NCI-H146 treated with DMSO at 0.1 percent for 48 hours (cell line): ENCODE data around the gene YWHAB.

Experiments used
- DNase-seq: peaks from one replicate; lab custom pipeline; 2025; ENCODE audit not compliant: unreplicated experiment; lab: John Stamatoyannopoulos, UW

The YWHAB gene

GRCh38 chr20:44911264-44911921 lies 25.9 kb downstream of the YWHAB start:
- peak; percentile 27 for DNase-seq

- DNase-seq: no peak
Measured at GRCh38 chr20:44912189-44912588, 26.7 kb downstream of the YWHAB start.

DNA sequence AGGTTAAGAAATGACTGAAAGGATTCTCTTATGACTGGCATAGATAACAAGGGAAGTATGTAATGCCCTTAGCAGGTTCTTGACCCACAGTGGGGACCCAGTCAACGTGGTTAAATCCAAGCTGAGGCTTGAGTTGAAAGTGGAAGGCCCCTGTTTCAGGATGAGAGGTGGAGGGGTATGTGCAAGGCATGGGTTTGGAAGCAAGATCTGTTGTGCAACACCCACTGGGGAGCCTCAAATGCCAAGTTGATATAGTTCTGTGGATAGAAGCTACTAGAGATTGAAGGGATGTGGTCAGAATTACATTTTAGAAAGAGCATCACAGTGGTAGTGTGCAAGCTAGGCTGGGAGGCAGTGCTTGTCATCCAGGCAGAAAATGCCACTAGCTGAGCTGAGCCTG lies 29.4 kb downstream of the YWHAB start:
- DNase-seq: no peak

- DNase-seq: peak; percentile 36
Measured at GRCh38 chr20:44916586-44916985, 31.1 kb downstream of the YWHAB start.

DNA sequence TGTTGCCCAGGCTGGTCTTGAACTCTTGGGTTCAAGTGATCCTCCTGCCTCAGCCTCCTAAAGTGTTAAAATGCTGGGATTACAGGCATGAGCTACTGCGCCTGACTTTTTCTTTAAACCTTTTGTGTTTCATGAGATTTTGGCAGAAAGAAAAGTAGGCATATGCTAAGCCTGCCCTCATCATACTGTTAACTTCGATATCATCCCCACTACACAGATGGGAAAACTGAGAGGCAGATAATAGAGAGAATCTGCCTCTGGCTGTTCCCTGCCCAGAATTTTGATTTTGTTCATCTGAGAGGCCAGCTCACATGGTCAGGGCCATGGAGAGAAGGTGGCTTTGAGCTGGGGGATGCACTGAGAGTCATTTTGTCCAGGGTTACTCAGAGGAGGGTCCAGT lies 31.9 kb downstream of the YWHAB start:
- DNase-seq: no peak

DNA sequence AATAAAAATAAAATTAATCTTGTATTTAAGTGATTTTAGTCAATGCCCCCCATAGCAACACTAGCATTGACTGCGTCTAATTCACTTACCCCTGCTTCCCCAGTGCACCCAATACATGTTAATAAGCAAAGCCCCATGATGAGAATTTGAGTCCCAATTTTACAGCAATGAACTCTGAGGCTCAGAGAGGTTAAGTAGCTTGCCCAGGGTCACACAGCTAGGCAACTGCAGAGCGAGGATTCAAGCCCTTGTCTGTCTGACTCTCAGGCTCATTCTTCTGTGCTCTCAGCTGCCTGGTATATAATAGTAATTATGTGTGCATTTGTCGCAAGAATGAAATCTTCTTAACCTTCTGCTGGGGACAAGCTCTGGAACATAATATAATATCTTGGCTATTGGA lies 32.8 kb downstream of the YWHAB start:
- DNase-seq: no peak

GRCh38 chr20:44918761-44919160 lies 33.3 kb downstream of the YWHAB start:
- DNase-seq: no peak

DNA sequence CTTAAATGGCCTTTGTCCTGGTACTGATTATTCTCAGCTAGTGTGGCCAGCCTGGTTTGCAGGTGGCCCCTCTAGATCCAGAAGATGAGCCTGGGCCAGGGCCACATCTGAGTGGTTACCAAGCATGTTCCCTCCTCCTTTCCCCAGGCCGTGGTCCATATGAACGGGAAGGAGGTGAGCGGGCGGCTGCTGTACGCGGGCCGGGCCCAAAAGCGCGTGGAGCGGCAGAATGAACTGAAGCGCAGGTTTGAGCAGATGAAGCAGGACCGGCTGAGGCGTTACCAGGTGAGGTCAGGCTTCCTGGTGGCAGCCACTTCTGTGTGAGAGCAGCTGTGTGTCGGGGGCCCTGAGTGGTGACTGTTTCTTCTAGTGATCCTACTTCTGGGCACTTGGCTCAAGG lies 35.9 kb downstream of the YWHAB start:
- no peak for DNase-seq

DNA sequence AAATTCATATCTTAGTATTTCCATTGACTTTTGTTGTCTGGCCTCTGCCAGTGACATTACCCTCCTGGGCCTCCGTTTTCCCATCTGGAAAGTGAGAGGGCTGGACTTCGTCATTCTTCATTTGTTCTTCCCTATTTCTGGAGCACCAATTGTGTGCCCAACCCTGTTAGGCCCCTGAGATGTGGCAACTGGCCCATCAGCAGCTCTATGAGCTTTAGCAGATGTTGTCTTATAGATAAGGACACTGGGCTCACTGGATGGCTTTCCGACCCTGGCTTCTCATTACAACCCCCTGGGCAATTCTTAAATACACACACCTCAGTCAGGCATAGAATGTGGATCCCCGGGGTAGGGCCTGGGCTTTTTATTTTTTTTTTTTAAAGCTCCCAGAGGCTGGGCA lies 39.0 kb downstream of the YWHAB start:
- DNase-seq: no peak

DNA sequence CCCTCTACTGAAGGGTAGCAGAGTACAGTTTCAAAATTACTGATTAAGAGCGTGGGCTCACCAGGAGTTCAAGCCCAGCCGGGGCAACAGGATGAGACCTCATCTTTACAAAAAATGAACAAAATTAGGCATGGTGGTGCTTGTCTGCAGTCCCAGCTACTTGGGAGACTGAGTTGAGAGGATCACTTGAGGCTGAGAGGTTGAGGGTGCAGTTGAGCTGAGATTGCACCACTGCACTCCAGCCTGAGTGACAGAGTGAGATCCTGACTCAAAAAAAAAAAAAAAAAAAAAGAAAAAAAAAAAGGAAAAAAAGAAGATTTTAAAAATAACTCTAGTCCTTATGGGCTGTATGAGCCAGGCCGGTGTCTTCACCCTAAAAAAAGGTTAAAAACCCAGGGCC lies 43.1 kb downstream of the YWHAB start:
- DNase-seq: no peak

- no peak for DNase-seq
Measured at GRCh38 chr20:44930517-44931168, 45.1 kb downstream of the YWHAB start.

- DNase-seq: no peak
Measured at GRCh38 chr20:44931911-44932310, 46.4 kb downstream of the YWHAB start.

DNA sequence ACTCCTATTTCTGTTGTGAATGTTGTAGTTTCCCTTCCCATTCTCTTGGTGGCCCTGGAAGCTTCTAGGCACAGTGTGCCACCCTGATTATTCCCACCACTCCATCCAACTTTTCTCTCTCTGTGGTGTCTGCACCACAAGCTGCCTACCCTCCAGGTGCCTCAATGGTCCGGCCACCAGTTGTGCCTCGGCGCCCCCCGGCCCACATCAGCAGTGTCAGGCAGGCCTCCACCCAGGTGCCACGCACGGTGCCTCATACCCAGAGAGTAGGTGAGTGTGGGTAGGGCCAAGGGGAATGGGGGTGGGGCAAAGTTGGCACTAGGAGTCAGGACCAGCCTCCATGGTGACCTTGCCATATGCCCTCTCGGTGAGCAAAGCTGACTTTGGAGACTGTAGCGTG lies 47.4 kb downstream of the YWHAB start:
- no peak for DNase-seq

GRCh38 chr20:44936510-44936909 lies 51.0 kb downstream of the YWHAB start:
- DNase-seq: no peak

DNA sequence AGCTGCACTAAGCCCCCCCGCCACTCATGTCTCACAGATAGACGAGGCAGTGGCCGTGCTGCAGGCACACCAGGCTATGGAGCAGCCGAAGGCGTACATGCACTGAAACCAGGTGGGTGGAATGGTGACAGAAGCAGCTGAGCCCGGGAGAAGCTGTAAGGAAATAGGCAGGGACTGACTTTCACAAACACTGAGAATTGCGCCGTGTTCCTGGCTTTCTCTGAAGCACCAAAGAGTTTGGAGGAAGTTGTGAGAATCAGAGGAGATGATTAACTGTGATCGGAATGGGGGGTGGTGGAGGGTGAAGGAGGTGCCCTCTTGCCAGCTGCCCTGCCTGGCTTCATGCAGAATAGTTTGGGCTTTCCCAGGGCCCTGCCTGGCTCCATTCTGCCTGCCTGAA lies 53.1 kb downstream of the YWHAB start:
- DNase-seq: no peak

GRCh38 chr20:44941120-44941691 lies 55.7 kb downstream of the YWHAB start:
- no peak for DNase-seq

DNA sequence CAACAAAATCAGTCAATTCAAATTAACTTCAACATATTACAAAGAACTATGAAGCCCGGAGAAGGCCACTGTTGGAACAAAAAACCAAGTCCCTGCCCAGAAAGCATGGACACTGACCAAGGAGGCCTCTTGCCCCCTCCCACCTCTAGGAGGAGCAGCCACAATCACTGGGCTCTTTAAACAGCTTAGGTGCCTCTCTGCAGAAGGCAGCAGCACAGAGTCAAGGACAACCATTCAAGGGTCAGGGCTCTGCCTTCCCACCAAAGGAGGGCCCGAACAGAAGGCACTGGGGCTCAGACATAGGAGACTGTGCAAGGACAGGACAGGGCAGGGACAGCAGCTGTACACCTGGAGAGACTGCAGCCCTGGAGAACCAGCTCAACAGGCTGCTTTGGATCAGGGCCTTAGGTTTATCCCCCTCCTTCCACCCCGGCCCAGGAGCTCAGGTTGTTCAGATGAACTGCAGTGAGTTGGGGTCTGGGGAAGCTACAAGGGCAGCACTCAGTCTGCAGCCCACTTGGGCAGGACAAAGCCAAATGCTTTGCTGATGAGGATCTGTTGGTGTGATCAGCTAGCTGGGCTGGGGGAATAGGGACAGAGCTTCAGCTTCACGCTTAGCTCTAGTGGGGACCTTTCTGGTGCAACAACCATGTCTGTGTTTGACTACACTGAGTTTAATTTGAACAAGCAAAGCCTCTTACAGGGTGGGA lies 56.9 kb downstream of the YWHAB start:
- no peak for DNase-seq

GRCh38 chr20:44943828-44944227 lies 58.3 kb downstream of the YWHAB start:
- no peak for DNase-seq

DNA sequence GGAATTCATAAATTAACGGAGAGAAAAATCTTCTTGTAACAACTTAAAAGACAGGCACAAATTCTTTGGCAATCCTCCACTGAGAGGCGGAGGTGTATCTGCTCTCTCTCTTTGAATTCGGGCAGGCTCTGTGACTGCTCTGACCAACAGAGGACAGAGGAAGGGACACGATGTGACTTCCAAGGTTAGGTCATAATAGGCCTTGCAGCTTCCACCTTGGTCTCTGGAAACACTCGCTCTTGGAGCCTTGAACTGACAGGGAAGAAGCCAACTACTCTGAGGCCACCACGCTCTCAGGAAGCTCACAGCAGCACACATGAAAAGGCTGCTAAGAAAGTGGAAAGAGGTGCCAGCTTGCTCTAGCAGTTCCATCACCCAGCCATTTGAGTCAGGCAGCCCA lies 59.8 kb downstream of the YWHAB start:
- DNase-seq: no peak

DNA sequence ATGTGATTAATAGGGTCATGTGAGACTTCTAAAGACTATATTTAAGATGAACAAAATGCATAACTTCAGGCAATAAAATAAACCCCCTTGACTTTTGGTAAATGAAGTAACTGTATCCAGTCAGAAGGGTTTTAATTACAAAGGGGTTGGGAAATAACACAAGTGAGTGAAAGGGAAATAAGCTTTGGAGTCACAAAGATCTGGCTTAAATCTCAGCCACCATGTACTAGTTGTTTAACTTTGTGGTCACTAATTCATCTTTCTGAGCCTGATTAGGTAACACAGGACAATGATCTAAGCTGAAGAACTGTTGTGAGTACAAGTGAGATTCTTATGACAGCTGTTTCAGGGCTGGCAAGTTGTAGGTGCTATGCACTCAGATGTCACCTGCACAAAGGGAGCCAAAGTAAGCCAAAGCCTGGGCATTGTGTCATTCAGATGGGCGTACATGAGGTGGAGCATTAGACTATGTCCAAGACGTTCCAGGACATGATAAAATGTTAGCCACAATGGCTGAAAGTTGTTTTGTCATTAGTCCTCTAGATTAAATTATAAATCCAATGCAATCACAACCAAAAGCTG lies 60.9 kb downstream of the YWHAB start:
- DNase-seq: no peak

GRCh38 chr20:44948107-44948506 lies 62.6 kb downstream of the YWHAB start:
- no peak for DNase-seq

DNA sequence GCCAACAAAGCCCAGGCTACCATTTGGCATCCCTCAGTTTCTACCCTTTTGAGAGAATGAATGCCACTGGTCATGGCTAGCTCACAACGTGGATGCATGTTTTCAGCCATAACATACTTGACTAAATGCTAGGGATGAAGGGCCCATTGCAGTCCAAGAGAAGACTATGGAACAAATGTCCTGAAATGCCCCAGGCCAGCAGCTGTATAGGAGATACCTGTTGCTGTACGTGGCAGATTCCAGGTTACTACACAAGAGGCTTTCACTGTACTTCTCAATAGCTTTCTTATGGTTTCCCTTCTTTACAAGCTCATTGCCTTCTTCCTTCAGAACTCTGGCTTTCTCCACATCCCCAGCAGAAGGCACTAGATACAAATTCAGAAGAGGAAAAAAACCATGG lies 63.0 kb downstream of the YWHAB start:
- DNase-seq: no peak
